Measurements from ENCODE around the gene SLC35F1. TPM values are rescaled to one million over a fixed set of nuclear protein-coding genes. Genes with fewer than 3 reads are reported as not detected.

The SLC35F1 gene
- total and polyA plus RNA-seq, 5 donors from 2014 or later: not detected

GRCh38 chr6:118061666-118062065, 154.6 kb downstream of the SLC35F1 start:
- Histone ChIP-seq H3K4me3 (ENCODE audit: low read depth, low read length) (no peak overlapping the region), H3K27ac (ENCODE audit: insufficient read depth, low read length, poor library complexity, severe bottlenecking) (no peak overlapping the region), H3K36me3 (ENCODE audit: control insufficient read depth, insufficient read depth, low read length) (no peaks in the 10 kb centered on the region), H3K4me1 (ENCODE audit: control insufficient read depth, insufficient read depth, low read length, poor library complexity, severe bottlenecking) (no peaks in the 10 kb centered on the region), H3K27me3 (ENCODE audit: control insufficient read depth, insufficient read depth, low read length) (no peaks in the 10 kb centered on the region), H3K9me3 (ENCODE audit: control insufficient read depth in 2 of 2, low read length in 2 of 2) (no peaks in the 10 kb centered on the region)
- no peak overlapping the region for H3K4me3 Mint-ChIP-seq
- H3K4me1 Mint-ChIP-seq: no peaks in the 10 kb centered on the region
- H3K36me3 Mint-ChIP-seq: no peaks in the 10 kb centered on the region
- ATAC-seq (ENCODE audit: low read depth in 2 of 2) (no peak), DNase-seq (no peak)
- H3K27ac Mint-ChIP-seq: no peak overlapping the region
- H3K9me3 Mint-ChIP-seq: no peaks in the 10 kb centered on the region
- no peaks in the 10 kb centered on the region for H3K27me3 Mint-ChIP-seq

GRCh38 chr6:118080547-118080946, 173.5 kb downstream of the SLC35F1 start:
- Histone ChIP-seq H3K4me3 (ENCODE audit: low read depth, low read length) (no peak overlapping the region), H3K27me3 (ENCODE audit: control insufficient read depth, insufficient read depth, low read length) (peaks cover 1% of the 10 kb centered on the region), H3K9me3 (ENCODE audit: control insufficient read depth in 2 of 2, low read length in 2 of 2) (no peaks in the 10 kb centered on the region), H3K36me3 (ENCODE audit: control insufficient read depth, insufficient read depth, low read length) (no peaks in the 10 kb centered on the region), H3K27ac (ENCODE audit: insufficient read depth, low read length, poor library complexity, severe bottlenecking) (no peak overlapping the region), H3K4me1 (ENCODE audit: control insufficient read depth, insufficient read depth, low read length, poor library complexity, severe bottlenecking) (no peaks in the 10 kb centered on the region)
- no peak for ATAC-seq (ENCODE audit: low read depth in 2 of 2)
- Mint-ChIP-seq H3K27me3 (no peaks in the 10 kb centered on the region), H3K4me1 (no peaks in the 10 kb centered on the region), H3K9me3 (peaks cover 0 to 2% (median 0%) of the 10 kb centered on the region in 7 donors), H3K36me3 (no peaks in the 10 kb centered on the region), H3K27ac (no peak overlapping the region), H3K4me3 (no peak overlapping the region)
- DNase-seq: no peak

DNA sequence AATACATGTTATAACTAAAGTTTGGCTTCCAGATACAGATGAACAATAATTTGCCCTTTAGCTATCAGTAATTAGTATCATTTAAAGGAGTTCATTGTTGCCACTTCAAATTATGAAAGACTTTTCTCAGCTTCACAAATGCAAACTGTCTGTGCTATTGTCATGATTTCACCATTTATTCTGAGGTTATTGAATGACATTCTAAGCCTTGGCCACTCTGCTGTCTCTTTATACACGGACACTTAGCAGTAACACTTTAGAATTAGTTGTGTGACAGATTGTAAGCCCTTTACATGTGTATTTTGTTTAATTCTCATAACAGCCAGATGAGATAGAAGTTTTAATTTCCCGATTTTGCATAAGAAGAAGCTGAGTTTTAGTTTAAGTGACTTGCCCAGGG, 176.6 kb downstream of the SLC35F1 start:
- H3K36me3 Mint-ChIP-seq: no peaks in the 10 kb centered on the region
- H3K4me1 ChIP-seq (ENCODE audit: control insufficient read depth, insufficient read depth, low read length, poor library complexity, severe bottlenecking): no peaks in the 10 kb centered on the region
- no peaks in the 10 kb centered on the region for H3K27me3 Mint-ChIP-seq
- no peak overlapping the region for H3K4me3 Mint-ChIP-seq
- no peak overlapping the region for H3K4me3 ChIP-seq (ENCODE audit: low read depth, low read length)
- peaks cover 1% of the 10 kb centered on the region for H3K27me3 ChIP-seq (ENCODE audit: control insufficient read depth, insufficient read depth, low read length)
- no peaks in the 10 kb centered on the region for H3K36me3 ChIP-seq (ENCODE audit: control insufficient read depth, insufficient read depth, low read length)
- no peak overlapping the region for H3K27ac Mint-ChIP-seq
- no peaks in the 10 kb centered on the region for H3K9me3 ChIP-seq (ENCODE audit: control insufficient read depth in 2 of 2, low read length in 2 of 2)
- no peak overlapping the region for H3K27ac ChIP-seq (ENCODE audit: insufficient read depth, low read length, poor library complexity, severe bottlenecking)
- peaks cover 0 to 3% (median 0%) of the 10 kb centered on the region in 7 donors for H3K9me3 Mint-ChIP-seq
- DNase-seq: no peak
- no peaks in the 10 kb centered on the region for H3K4me1 Mint-ChIP-seq
- ATAC-seq (ENCODE audit: low read depth in 2 of 2): no peak

- Histone ChIP-seq H3K27ac (ENCODE audit: insufficient read depth, low read length, poor library complexity, severe bottlenecking) (no peak overlapping the region), H3K9me3 (ENCODE audit: control insufficient read depth in 2 of 2, low read length in 2 of 2) (no peaks in the 10 kb centered on the region), H3K36me3 (ENCODE audit: control insufficient read depth, insufficient read depth, low read length) (no peaks in the 10 kb centered on the region), H3K27me3 (ENCODE audit: control insufficient read depth, insufficient read depth, low read length) (no peaks in the 10 kb centered on the region), H3K4me1 (ENCODE audit: control insufficient read depth, insufficient read depth, low read length, poor library complexity, severe bottlenecking) (no peaks in the 10 kb centered on the region), H3K4me3 (ENCODE audit: low read depth, low read length) (no peak overlapping the region)
- Mint-ChIP-seq H3K27me3 (no peaks in the 10 kb centered on the region), H3K36me3 (no peaks in the 10 kb centered on the region), H3K9me3 (peaks cover 0 to 7% (median under 1%) of the 10 kb centered on the region in 7 donors), H3K27ac (no peak overlapping the region), H3K4me1 (no peaks in the 10 kb centered on the region), H3K4me3 (no peak overlapping the region)
- no peak for DNase-seq
- no peak for ATAC-seq (ENCODE audit: low read depth in 2 of 2)
These were observed 178.6 kb downstream of the SLC35F1 start for GRCh38 chr6:118085665-118086064.

DNA sequence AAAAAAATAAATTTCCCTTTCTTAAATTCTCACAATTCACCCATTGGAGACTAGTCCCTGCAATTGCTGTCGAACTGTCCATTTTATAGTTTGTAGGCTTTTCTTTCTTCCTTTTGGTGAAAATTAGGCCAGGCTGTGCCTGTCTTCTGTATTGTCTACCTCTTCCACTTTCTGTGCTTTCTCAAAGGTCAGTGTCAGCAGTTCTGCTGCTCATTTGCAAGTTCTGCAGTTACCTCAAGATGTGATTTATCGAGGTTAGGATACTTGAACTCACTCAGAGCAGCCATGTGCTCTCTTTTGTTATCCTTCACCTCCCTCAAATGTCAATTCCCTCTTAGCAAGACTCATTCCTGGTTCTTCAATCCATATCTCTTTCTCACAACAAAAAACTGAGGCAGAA, 179.1 kb downstream of the SLC35F1 start:
- Mint-ChIP-seq H3K4me1 (no peaks in the 10 kb centered on the region), H3K9me3 (peaks cover 0 to 7% (median 3%) of the 10 kb centered on the region in 7 donors), H3K4me3 (no peak overlapping the region), H3K27ac (no peak overlapping the region), H3K27me3 (no peaks in the 10 kb centered on the region), H3K36me3 (no peaks in the 10 kb centered on the region)
- Histone ChIP-seq H3K36me3 (ENCODE audit: control insufficient read depth, insufficient read depth, low read length) (no peaks in the 10 kb centered on the region), H3K27me3 (ENCODE audit: control insufficient read depth, insufficient read depth, low read length) (no peaks in the 10 kb centered on the region), H3K27ac (ENCODE audit: insufficient read depth, low read length, poor library complexity, severe bottlenecking) (no peak overlapping the region), H3K4me3 (ENCODE audit: low read depth, low read length) (no peak overlapping the region), H3K4me1 (ENCODE audit: control insufficient read depth, insufficient read depth, low read length, poor library complexity, severe bottlenecking) (no peaks in the 10 kb centered on the region), H3K9me3 (ENCODE audit: control insufficient read depth in 2 of 2, low read length in 2 of 2) (no peaks in the 10 kb centered on the region)
- ATAC-seq (ENCODE audit: low read depth in 2 of 2) (no peak), DNase-seq (no peak)

DNA sequence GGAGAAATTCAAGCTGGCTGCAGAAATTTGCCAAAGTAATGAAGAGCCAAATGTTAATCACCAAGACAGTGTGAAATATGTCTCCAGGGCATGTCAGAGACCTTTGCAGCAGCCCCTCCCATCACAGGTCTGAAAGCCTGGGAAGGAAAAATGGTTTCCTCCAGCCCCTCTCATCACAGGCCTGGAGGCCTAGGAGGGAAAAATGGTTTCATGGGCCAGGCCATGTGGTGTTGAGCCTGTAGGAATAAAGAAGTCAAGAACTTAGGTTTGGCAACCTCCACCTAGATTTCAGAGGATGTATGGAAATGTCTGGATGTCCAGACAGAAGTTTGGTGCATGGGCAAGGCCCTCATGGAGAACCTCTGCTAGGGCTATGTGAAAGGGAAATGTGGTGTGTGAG, 185.0 kb downstream of the SLC35F1 start:
- Histone ChIP-seq H3K4me1 (ENCODE audit: control insufficient read depth, insufficient read depth, low read length, poor library complexity, severe bottlenecking) (no peaks in the 10 kb centered on the region), H3K36me3 (ENCODE audit: control insufficient read depth, insufficient read depth, low read length) (no peaks in the 10 kb centered on the region), H3K9me3 (ENCODE audit: control insufficient read depth in 2 of 2, low read length in 2 of 2) (no peaks in the 10 kb centered on the region), H3K27me3 (ENCODE audit: control insufficient read depth, insufficient read depth, low read length) (no peaks in the 10 kb centered on the region), H3K4me3 (ENCODE audit: low read depth, low read length) (no peak overlapping the region), H3K27ac (ENCODE audit: insufficient read depth, low read length, poor library complexity, severe bottlenecking) (no peak overlapping the region)
- H3K36me3 Mint-ChIP-seq: no peaks in the 10 kb centered on the region
- H3K4me1 Mint-ChIP-seq: no peaks in the 10 kb centered on the region
- H3K9me3 Mint-ChIP-seq: peaks cover 0 to 23% (median 7%) of the 10 kb centered on the region in 7 donors
- H3K27ac Mint-ChIP-seq: no peak overlapping the region
- ATAC-seq (ENCODE audit: low read depth in 2 of 2): no peak
- no peaks in the 10 kb centered on the region for H3K27me3 Mint-ChIP-seq
- no peak for DNase-seq
- no peak overlapping the region for H3K4me3 Mint-ChIP-seq

GRCh38 chr6:118097576-118097975, 190.5 kb downstream of the SLC35F1 start:
- Histone ChIP-seq H3K4me1 (ENCODE audit: control insufficient read depth, insufficient read depth, low read length, poor library complexity, severe bottlenecking) (no peaks in the 10 kb centered on the region), H3K4me3 (ENCODE audit: low read depth, low read length) (no peak overlapping the region), H3K9me3 (ENCODE audit: control insufficient read depth in 2 of 2, low read length in 2 of 2) (peaks cover 0 to 2% of the 10 kb centered on the region in 2 experiments), H3K36me3 (ENCODE audit: control insufficient read depth, insufficient read depth, low read length) (no peaks in the 10 kb centered on the region), H3K27ac (ENCODE audit: insufficient read depth, low read length, poor library complexity, severe bottlenecking) (no peak overlapping the region), H3K27me3 (ENCODE audit: control insufficient read depth, insufficient read depth, low read length) (no peaks in the 10 kb centered on the region)
- Mint-ChIP-seq H3K4me3 (no peak overlapping the region), H3K36me3 (no peaks in the 10 kb centered on the region), H3K9me3 (peaks cover 2 to 11% (median 6%) of the 10 kb centered on the region in 7 donors), H3K27me3 (no peaks in the 10 kb centered on the region), H3K27ac (no peak overlapping the region), H3K4me1 (peaks cover 0 to 4% (median 0%) of the 10 kb centered on the region in 4 donors)
- DNase-seq (no peak), ATAC-seq (ENCODE audit: low read depth in 2 of 2) (no peak)

- ATAC-seq (ENCODE audit: low read depth in 2 of 2): no peak
These were observed 193.7 kb downstream of the SLC35F1 start for GRCh38 chr6:118100717-118101116.

More at GRCh38 chr6:118100717-118101116, 193.7 kb downstream of the SLC35F1 start:
- Histone ChIP-seq H3K4me1 (ENCODE audit: control insufficient read depth, insufficient read depth, low read length, poor library complexity, severe bottlenecking) (no peaks in the 10 kb centered on the region), H3K27me3 (ENCODE audit: control insufficient read depth, insufficient read depth, low read length) (no peaks in the 10 kb centered on the region), H3K9me3 (ENCODE audit: control insufficient read depth in 2 of 2, low read length in 2 of 2) (peaks cover 0 to 2% of the 10 kb centered on the region in 2 experiments), H3K36me3 (ENCODE audit: control insufficient read depth, insufficient read depth, low read length) (no peaks in the 10 kb centered on the region), H3K27ac (ENCODE audit: insufficient read depth, low read length, poor library complexity, severe bottlenecking) (no peak overlapping the region), H3K4me3 (ENCODE audit: low read depth, low read length) (no peak overlapping the region)
- no peak for DNase-seq
- Mint-ChIP-seq H3K27me3 (no peaks in the 10 kb centered on the region), H3K4me1 (peaks cover 0 to 4% (median 0%) of the 10 kb centered on the region in 4 donors), H3K9me3 (peaks cover 0 to 6% (median 0%) of the 10 kb centered on the region in 7 donors), H3K27ac (no peak overlapping the region), H3K4me3 (no peak overlapping the region), H3K36me3 (no peaks in the 10 kb centered on the region)

All from CD4-positive, CD25-positive, alpha-beta regulatory T cell (primary cell).